NT2/D1 (cell line): Measurements from ENCODE around the gene PHF21B.

Source experiments
- SUZ12 ChIP-seq: IDR thresholded peaks from 2 replicates; pipeline ENCODE4 v1.6.1; 2011; ENCODE audit not compliant: insufficient read length, insufficient read depth; ENCODE audit errors: extremely low read depth
- YY1 ChIP-seq: IDR thresholded peaks from 2 replicates; pipeline ENCODE4 v1.6.1; 2011; ENCODE audit not compliant: insufficient read length, insufficient read depth
- ZNF274 ChIP-seq: IDR thresholded peaks from 2 replicates; pipeline ENCODE4 v1.6.1; 2011; ENCODE audit warnings: mild to moderate bottlenecking, low read depth, low read length

GRCh38 chr22:45047260-45047659, 37.5 kb upstream of the PHF21B start:
- TF ChIP-seq SUZ12 (no peak), YY1 (no peak), ZNF274 (no peak)
